HL-60 (cell line): ENCODE results near the gene SPATA6.
"Not testable (repeated sequence)": the region's sequence is repeated elsewhere in the genome, so short reads cannot be mapped to it uniquely, and the experiment has no call there.

Experiments
- POLR2AphosphoS5 ChIP-seq: IDR thresholded peaks from 2 replicates; pipeline ENCODE4 v1.6.1; 2012; ENCODE audit warnings: low read depth
- REST ChIP-seq: IDR thresholded peaks from 2 replicates; pipeline ENCODE4 v1.6.1; 2012; ENCODE audit warnings: low read depth; ENCODE audit not compliant: insufficient replicate concordance

DNA sequence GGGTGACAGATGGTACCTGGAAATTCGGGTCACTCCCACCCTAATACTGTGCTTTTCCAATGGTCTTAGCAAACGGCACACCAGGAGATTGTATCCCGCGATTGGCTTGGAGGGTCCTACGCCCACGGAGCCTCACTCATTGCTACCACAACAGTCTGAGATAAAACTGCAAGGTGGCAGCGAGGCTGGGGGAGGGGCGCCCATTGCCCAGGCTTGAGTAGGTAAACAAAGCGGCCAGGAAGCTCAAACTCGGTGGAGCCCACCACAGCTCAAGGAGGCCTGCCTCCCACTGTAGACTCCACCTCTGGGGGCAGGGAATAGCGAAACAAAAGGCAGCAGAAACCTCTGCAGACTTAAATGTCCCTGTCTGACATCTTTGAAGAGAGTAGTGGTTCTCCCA, 160.2 kb downstream of the SPATA6 start:
- not testable (repeated sequence) for TF ChIP-seq POLR2AphosphoS5, REST
